Epithelial cell of esophagus (primary cell): ENCODE data around the gene SH2D3C.

Source experiments
- DNase-seq: peaks from one replicate; pipeline ENCODE4 v3.0.0; 2010; ENCODE audit warnings: low read depth
- H3K4me3 ChIP-seq: 2 replicates; pipeline ENCODE4 v1.5.1; 2011; ENCODE audit warnings: mild to moderate bottlenecking, low read length, control low read depth
- CTCF ChIP-seq: IDR thresholded peaks from 2 replicates; pipeline ENCODE4 v1.5.1; 2011; ENCODE audit warnings: low read depth, mild to moderate bottlenecking, low read length, control low read depth, inconsistent platforms; ENCODE audit not compliant: insufficient read depth; ENCODE audit errors: missing control alignments

The SH2D3C gene

GRCh38 chr9:127770583-127770904 lies 7.9 kb downstream of the SH2D3C start:
- no peak for DNase-seq
- no peak for TF ChIP-seq CTCF
- no peak overlapping the region for H3K4me3 ChIP-seq

GRCh38 chr9:127769929-127770582 lies 8.4 kb downstream of the SH2D3C start:
- DNase-seq, result no peak
- H3K4me3 ChIP-seq, result no peak overlapping the region
- TF ChIP-seq CTCF, result no peak

- TF ChIP-seq CTCF, result no peak
- no peak for DNase-seq
- H3K4me3 ChIP-seq, result no peak overlapping the region
These were observed 9.4 kb downstream of the SH2D3C start for GRCh38 chr9:127769101-127769500.

GRCh38 chr9:127768698-127769097 lies 9.8 kb downstream of the SH2D3C start:
- no peak for TF ChIP-seq CTCF
- H3K4me3 ChIP-seq, result no peak overlapping the region
- DNase-seq, result no peak

- TF ChIP-seq CTCF, result no peak
- no peak for DNase-seq
- no peak overlapping the region for H3K4me3 ChIP-seq
These were observed 10.5 kb downstream of the SH2D3C start for GRCh38 chr9:127767909-127768331.

GRCh38 chr9:127767410-127767809 lies 11.1 kb downstream of the SH2D3C start:
- H3K4me3 ChIP-seq, result no peak overlapping the region
- DNase-seq, result no peak
- TF ChIP-seq CTCF, result no peak

- DNase-seq, result no peak
- H3K4me3 ChIP-seq, result no peak overlapping the region
- TF ChIP-seq CTCF, result no peak
These were observed 13.0 kb downstream of the SH2D3C start for GRCh38 chr9:127765418-127765817.
